GM12878 (cell line): Measurements from ENCODE around the gene BATF. TPM values are rescaled to one million over a fixed set of nuclear protein-coding genes. Genes with fewer than 3 reads are reported as not detected.

Experiments used
- ATAC-seq: fragments of 200-7000 bp; cut with Tn5 transposase; 3 replicates; pipeline ENCODE4 v1.9.1; 2020; ENCODE audit warnings: mild to moderate bottlenecking, moderate library complexity
- BruUV-seq: library from RNA; stranded (reverse); fragments of 400-500 nt; replicated peaks from 2 replicates; lab custom pipeline; 2021; lab: Mats Ljungman, UMichigan
- CTCF ChIA-PET: fragments of 300-600 bp; sonication (Branson Sonifier 250); formaldehyde crosslinking; extraction: SDS; loops from one replicate; lab custom pipeline; 2021; ENCODE audit warnings: inconsistent platforms; lab: Yijun Ruan, JAX
- POLR2A ChIA-PET: fragments of 350-600 bp; formaldehyde crosslinking; extraction: SDS; loops from one replicate; lab custom pipeline; 2021; ENCODE audit warnings: inconsistent platforms; lab: Charles Lee
- RAD21 ChIA-PET: fragments of 300-600 bp; sonication (Branson Sonifier 250); formaldehyde crosslinking; loops from one replicate; lab custom pipeline; 2023; ENCODE audit warnings: antibody characterized with exemption; ENCODE audit not compliant: unreplicated experiment; lab: Charles Lee
- SMC1A ChIA-PET: fragments of 300-600 bp; sonication (Branson Sonifier 250); formaldehyde crosslinking; loops from one replicate; lab custom pipeline; 2023; ENCODE audit not compliant: unreplicated experiment, uncharacterized antibody; lab: Charles Lee
- DNase-seq: peaks from one replicate; pipeline ENCODE4 v3.0.0-alpha.2; 2011; ENCODE audit warnings: low read depth, low spot score
- FAIRE-seq: peaks from 3 replicates; lab custom pipeline; 2011; peaks lifted over from hg19 to GRCh38; lab: Jason Lieb, UNC
- H2AFZ ChIP-seq: 2 replicates; pipeline ENCODE4 v1.6.0; 2011; ENCODE audit warnings: low read depth, low read length, control low read depth; ENCODE audit not compliant: control insufficient read depth
- H3K27ac ChIP-seq: 2 replicates; pipeline ENCODE4 v1.5.1; 2011; ENCODE audit warnings: control low read depth; ENCODE audit not compliant: control insufficient read depth, insufficient read depth
- H3K27me3 ChIP-seq, 2 experiments: replicated peaks in 1 of 2; 2 replicates each; pipeline versions ENCODE4 v1.6.0 to v1.6.1; 2011; ENCODE audit warnings: low read length in 1 of 2; ENCODE audit not compliant: control insufficient read depth in 2 of 2, insufficient read depth in 2 of 2
- H3K36me3 ChIP-seq, 2 experiments: 2 replicates each; pipeline ENCODE4 v1.5.1; 2011; ENCODE audit warnings: low read length in 1 of 2; ENCODE audit not compliant: control insufficient read depth in 2 of 2, insufficient read depth in 2 of 2
- H3K4me1 ChIP-seq: 2 replicates; pipeline ENCODE4 v1.6.1; 2011; ENCODE audit warnings: mild to moderate bottlenecking, low read length, moderate library complexity, mixed read lengths; ENCODE audit not compliant: control insufficient read depth, insufficient read depth
- H3K4me2 ChIP-seq: 2 replicates; pipeline ENCODE4 v1.6.0; 2011; ENCODE audit warnings: control low read depth; ENCODE audit not compliant: control insufficient read depth, insufficient read depth
- H3K4me3 ChIP-seq: fragments of 200-600 bp; sonication (generic); 2 replicates; pipeline ENCODE4 v1.5.1; 2016
- H3K79me2 ChIP-seq: 2 replicates; pipeline ENCODE4 v1.6.0; 2011; ENCODE audit warnings: low read length; ENCODE audit not compliant: control insufficient read depth, insufficient read depth
- H3K9ac ChIP-seq: 2 replicates; pipeline ENCODE4 v1.8.0; 2011; ENCODE audit warnings: low read length, control low read depth, mixed read lengths; ENCODE audit not compliant: control insufficient read depth, insufficient read depth
- H3K9me3 ChIP-seq: replicated peaks from 3 replicates; pipeline ENCODE4 v1.5.1; 2011; ENCODE audit warnings: mild to moderate bottlenecking, low read length; ENCODE audit not compliant: control insufficient read depth, insufficient read depth
- H4K20me1 ChIP-seq: 2 replicates; pipeline ENCODE4 v1.6.0; 2011; ENCODE audit not compliant: control insufficient read depth, insufficient read depth
- CBX3 ChIP-seq: fragments of 200-600 bp; sonication (generic); IDR thresholded peaks from 2 replicates; pipeline ENCODE4 v1.6.1; 2016; ENCODE audit warnings: low read depth, borderline replicate concordance
- E2F8 ChIP-seq: fragments of 450-650 bp; IDR thresholded peaks from 2 replicates; pipeline ENCODE4 v1.6.1; 2018; ENCODE audit warnings: mild to moderate bottlenecking, low read depth, moderate library complexity; ENCODE audit not compliant: partially characterized antibody
- HSF1 ChIP-seq: fragments of 150-350 bp; IDR thresholded peaks from 2 replicates; pipeline ENCODE4 v1.6.1; 2014; ENCODE audit warnings: mild to moderate bottlenecking, low read depth, low read length
- IRF4 ChIP-seq: IDR thresholded peaks from 2 replicates; pipeline ENCODE4 v1.6.1; 2011; ENCODE audit warnings: low read depth, low read length
- MLLT1 ChIP-seq: fragments of 450-650 bp; IDR thresholded peaks from 2 replicates; pipeline ENCODE4 v1.6.1; 2016; ENCODE audit warnings: mild to moderate bottlenecking
- MXI1 ChIP-seq: fragments of 150-350 bp; IDR thresholded peaks from 2 replicates; pipeline ENCODE4 v1.6.1; 2011; ENCODE audit warnings: low read depth, mild to moderate bottlenecking, inconsistent platforms, low read length, improper control_type of control experiment
- NBN ChIP-seq: fragments of 450-650 bp; IDR thresholded peaks from 2 replicates; pipeline ENCODE4 v1.6.1; 2016
- PML ChIP-seq: IDR thresholded peaks from 2 replicates; pipeline ENCODE4 v1.6.1; 2012; ENCODE audit warnings: low read length, inconsistent platforms
- RBBP5 ChIP-seq: fragments of 200-600 bp; sonication (generic); conservative IDR thresholded peaks from 2 replicates; pipeline ENCODE4 v1.6.1; 2016
- RFX5 ChIP-seq: IDR thresholded peaks from 2 replicates; pipeline ENCODE4 v1.6.1; 2011; ENCODE audit warnings: low read depth, low read length, improper control_type of control experiment
- RUNX3 ChIP-seq: IDR thresholded peaks from 2 replicates; pipeline ENCODE4 v1.6.1; 2012; ENCODE audit warnings: low read length, inconsistent platforms
- SMC3 ChIP-seq: IDR thresholded peaks from 2 replicates; pipeline ENCODE4 v1.6.1; 2011; ENCODE audit warnings: low read length, improper control_type of control experiment, borderline replicate concordance
- ZBTB40 ChIP-seq: fragments of 450-650 bp; IDR thresholded peaks from 2 replicates; pipeline ENCODE4 v1.6.1; 2016; ENCODE audit warnings: mild to moderate bottlenecking, moderate library complexity, borderline replicate concordance
- ZNF217 ChIP-seq: fragments of 450-650 bp; IDR thresholded peaks from 2 replicates; pipeline ENCODE4 v1.6.1; 2017; ENCODE audit warnings: antibody characterized with exemption, mild to moderate bottlenecking
- WGBS: methylation state at CpG from one replicate; pipeline ENCODE4 v1.1.6; 2016; ENCODE audit warnings: low lambda C conversion rate; ENCODE audit not compliant: insufficient replicate concordance, insufficient coverage; ENCODE audit errors: missing lambda C conversion rate; 5-methylcytosine and 5-hydroxymethylcytosine counted together
- in situ Hi-C: fragments of 300-500 bp; cut with MboI; formaldehyde crosslinking; loops from 9 replicates; pipeline ENCODE4 v1.14.3; 2018; ENCODE audit warnings: mixed read lengths
- intact Hi-C: fragments of 100-400 bp; cut with micrococcal nuclease; formaldehyde crosslinking; loops from one replicate; pipeline ENCODE4 v1.14.2; 2022; ENCODE audit not compliant: unreplicated experiment
- polyA plus RNA-seq, 11 experiments: library from polyadenylated mRNA; depleted of rRNA in 4 of 11; unstranded in 6 of 11; stranded (reverse) in 5 of 11; fragments of >200 nt; fragmentation: Nextera tagmentation in 4 of 11; fragmentation: Illumina TruSeq in 1 of 11; extraction: Ambion mirVana in 4 of 11; extraction: Trizol in 1 of 11; gene quantifications; 1 replicate in 1 of 11; 2 replicates in 10 of 11; pipeline versions ENCODE4 v1.2.1 to v1.2.3, GENCODE V29; 2011 to 2016; ENCODE audit warnings: inconsistent platforms in 2 of 11, missing spikeins in 2 of 11, low read depth in 1 of 11
- total RNA-seq, 4 experiments: library from RNA; depleted of rRNA in 3 of 4; stranded (reverse); fragments of >200 nt in 3 of 4; fragmentation: Illumina TruSeq in 1 of 4; extraction: Trizol in 1 of 4; gene quantifications; 2 replicates each; pipeline versions ENCODE4 v1.2.1 to v1.2.3, GENCODE V29; 2013 to 2021

BATF gene
- total and polyA plus RNA-seq, 10 of the 15 experiments (the other 5 are each of a cell fraction or from before 2014, with no cell fraction given), result 10.0 to 154 (median 103) TPM

GRCh38 chr14:75518625-75519024 lies 3.6 kb upstream of the BATF start:
- H3K27ac ChIP-seq, result no peak overlapping the region
- RAD21 ChIA-PET, result interaction anchor here (0.6 to 21.5 kb wide), 21 partner anchors 9 to 208 kb away, joined by 3 to 645 read pairs (median 5); partner anchors contain the start of genes ERG28, FLVCR2 and TTLL5
- BruUV-seq, result no TSS peak
- no peak for TF ChIP-seq RFX5
- no peak for TF ChIP-seq RBBP5
- no peak for TF ChIP-seq E2F8
- no peak for TF ChIP-seq CBX3
- peak; percentile 22 for TF ChIP-seq MLLT1
- TF ChIP-seq RUNX3, result peak; percentile 53; the same call in 1 of the 2 replicates
- 0 out of 2 replicates have a peak, but pooled peaks have one; percentile 31 for TF ChIP-seq MXI1
- TF ChIP-seq ZBTB40, result 0 out of 2 replicates have a peak, but pooled peaks have one; percentile 22
- TF ChIP-seq PML, result 0 out of 2 replicates have a peak, but pooled peaks have one; percentile 48
- peak; percentile 52; the same call in 1 of the 2 replicates for TF ChIP-seq SMC3
- peak; percentile 90 for TF ChIP-seq IRF4
- TF ChIP-seq NBN, result peak; percentile 82
- peak; percentile 89 for TF ChIP-seq ZNF217
- TF ChIP-seq HSF1, result no peak

More at GRCh38 chr14:75518625-75519024, 3.6 kb upstream of the BATF start:
- Histone ChIP-seq H2AFZ (no peak overlapping the region), H3K4me1 (peaks cover 60% of the 10 kb centered on the region), H3K9me3 (no peaks in the 10 kb centered on the region; the same call in 2 of the 3 replicates), H3K27me3 (no peaks in the 10 kb centered on the region), H3K9ac (no peak overlapping the region), H3K79me2 (peaks cover 62% of the 10 kb centered on the region), H4K20me1 (no peaks in the 10 kb centered on the region), H3K4me2 (peak overlapping the region; percentile 31), H3K4me3 (peak overlapping the region; percentile 4; the same call in 1 of the 2 replicates), H3K36me3 (no peaks in the 10 kb centered on the region)
- SMC1A ChIA-PET, result interaction anchor here (1.2 to 19.9 kb wide), 14 partner anchors 11 to 213 kb away, joined by 3 to 619 read pairs (median 30); partner anchors contain the start of genes ERG28, FLVCR2 and TTLL5
- ATAC-seq, result peak; percentile 23
- no peak for FAIRE-seq
- POLR2A ChIA-PET, result interaction anchor here (0.6 to 19.7 kb wide), 10 partner anchors 12 to 142 kb away, joined by 3 to 385 read pairs (median 6); partner anchors contain the start of genes ERG28 and TTLL5
- WGBS, result 1% methylated on average over 4 of the region's 4 CpGs
- no peak for DNase-seq
- CTCF ChIA-PET, result interaction anchor here (0.6 to 21.2 kb wide), 20 partner anchors 9 to 223 kb away, joined by 3 to 520 read pairs (median 5); partner anchors contain the start of genes ERG28, FLVCR2 and TTLL5
- intact Hi-C loops, result loop anchor here (1.0 kb wide), 1 partner anchor 43 kb away; no protein-coding TSS in a partner anchor
- in situ Hi-C loops, result no loop called here
